Astrocyte of the spinal cord (primary cell): ENCODE results near the gene PPP1CC.
"Not testable (repeated sequence)": the region's sequence is repeated elsewhere in the genome, so short reads cannot be mapped to it uniquely, and the experiment has no call there.

Experiments
- DNase-seq: peaks from one replicate; pipeline ENCODE4 v3.0.0; 2011; ENCODE audit warnings: low read depth, low spot score
- H3K4me3 ChIP-seq: 2 replicates; pipeline ENCODE4 v1.5.1; 2011; ENCODE audit warnings: low read depth, mild to moderate bottlenecking, low read length, moderate library complexity
- CTCF ChIP-seq: IDR thresholded peaks from 2 replicates; pipeline ENCODE4 v1.5.1; 2012; ENCODE audit warnings: low read depth, mild to moderate bottlenecking, low read length, inconsistent platforms
- in situ Hi-C: cut with HindIII; loops from 2 replicates; pipeline ENCODE4 v1.10.0; 2017; ENCODE audit warnings: low sequenced_read_pairs

The PPP1CC gene

GRCh38 chr12:110768960-110769359 is 26.3 kb upstream of the PPP1CC start:
- no peak overlapping the region for H3K4me3 ChIP-seq
- in situ Hi-C loops: no loop called here
- no peak for DNase-seq
- TF ChIP-seq CTCF: no peak

GRCh38 chr12:110767863-110768262 is 25.2 kb upstream of the PPP1CC start:
- in situ Hi-C loops: no loop called here
- DNase-seq: no peak
- no peak overlapping the region for H3K4me3 ChIP-seq
- TF ChIP-seq CTCF: no peak

- TF ChIP-seq CTCF: no peak
- in situ Hi-C loops: no loop called here
- no peak overlapping the region for H3K4me3 ChIP-seq
- no peak for DNase-seq
Observed at GRCh38 chr12:110766311-110767154, 23.8 kb upstream of the PPP1CC start.

- in situ Hi-C loops, H3K4me3 ChIP-seq, DNase-seq: not testable (repeated sequence)
Observed at GRCh38 chr12:110765572-110765971, 22.9 kb upstream of the PPP1CC start.

- H3K4me3 ChIP-seq: no peak overlapping the region
- no peak for TF ChIP-seq CTCF
- DNase-seq: no peak
- in situ Hi-C loops: no loop called here
Observed at GRCh38 chr12:110765111-110765510, 22.4 kb upstream of the PPP1CC start.

GRCh38 chr12:110763583-110763982 is 20.9 kb upstream of the PPP1CC start:
- in situ Hi-C loops: no loop called here
- TF ChIP-seq CTCF: no peak
- H3K4me3 ChIP-seq: no peak overlapping the region

GRCh38 chr12:110762891-110763290 is 20.2 kb upstream of the PPP1CC start:
- in situ Hi-C loops: no loop called here
- DNase-seq: no peak
- no peak for TF ChIP-seq CTCF
- H3K4me3 ChIP-seq: no peak overlapping the region

More at GRCh38 chr12:110763583-110763982, 20.9 kb upstream of the PPP1CC start:
- no peak for DNase-seq
